Measurements from ENCODE around the gene OXTR.
A peak's percentile ranks its signal among the peaks of the same experiment; 100 is the strongest.

The OXTR gene

GRCh38 chr3:8768364-8769087 is 887 bp downstream of the OXTR start:
- no peak for DNase-seq (ENCODE audit: extremely low spot score, insufficient read length, low read depth)
- FAIRE-seq: peak; percentile 65

GRCh38 chr3:8767667-8768363 is 1.6 kb downstream of the OXTR start:
- peak; percentile 78 for FAIRE-seq
- peak; percentile 44 for DNase-seq (ENCODE audit: extremely low spot score, insufficient read length, low read depth)

- DNase-seq (ENCODE audit: extremely low spot score, insufficient read length, low read depth) (no peak), FAIRE-seq (no peak)
These were observed 2.2 kb downstream of the OXTR start for GRCh38 chr3:8767256-8767666.

GRCh38 chr3:8766148-8766547 is 3.3 kb downstream of the OXTR start:
- FAIRE-seq (no peak), DNase-seq (ENCODE audit: extremely low spot score, insufficient read length, low read depth) (no peak)

- DNase-seq (ENCODE audit: extremely low spot score, insufficient read length, low read depth) (no peak), FAIRE-seq (no peak)
These were observed 3.9 kb downstream of the OXTR start for GRCh38 chr3:8765528-8765927.

- FAIRE-seq (no peak), DNase-seq (ENCODE audit: extremely low spot score, insufficient read length, low read depth) (no peak)
These were observed 4.9 kb downstream of the OXTR start for GRCh38 chr3:8764528-8764927.

- DNase-seq (ENCODE audit: extremely low spot score, insufficient read length, low read depth) (no peak), FAIRE-seq (no peak)
These were observed 6.6 kb downstream of the OXTR start for GRCh38 chr3:8762607-8763377.

- no peak for FAIRE-seq
These were observed 7.5 kb downstream of the OXTR start for GRCh38 chr3:8761866-8762265.

GRCh38 chr3:8760506-8760905 is 8.9 kb downstream of the OXTR start:
- DNase-seq (ENCODE audit: extremely low spot score, insufficient read length, low read depth): no peak
- no peak for FAIRE-seq

More at GRCh38 chr3:8761866-8762265, 7.5 kb downstream of the OXTR start:
- DNase-seq (ENCODE audit: extremely low spot score, insufficient read length, low read depth): no peak

- FAIRE-seq: no peak
- no peak for DNase-seq (ENCODE audit: extremely low spot score, insufficient read length, low read depth)
These were observed 9.3 kb downstream of the OXTR start for GRCh38 chr3:8760091-8760490.

GRCh38 chr3:8759038-8759707 is 10.2 kb downstream of the OXTR start:
- no peak for FAIRE-seq
- DNase-seq (ENCODE audit: extremely low spot score, insufficient read length, low read depth): no peak

GRCh38 chr3:8757551-8758518 is 11.6 kb downstream of the OXTR start:
- DNase-seq (ENCODE audit: extremely low spot score, insufficient read length, low read depth): no peak
- no peak for FAIRE-seq

GRCh38 chr3:8756671-8757070 is 12.7 kb downstream of the OXTR start:
- FAIRE-seq: no peak
- no peak for DNase-seq (ENCODE audit: extremely low spot score, insufficient read length, low read depth)

- no peak for FAIRE-seq
- no peak for DNase-seq (ENCODE audit: extremely low spot score, insufficient read length, low read depth)
These were observed 13.7 kb downstream of the OXTR start for GRCh38 chr3:8755564-8756237.

GRCh38 chr3:8755097-8755496 is 14.3 kb downstream of the OXTR start:
- FAIRE-seq (peak; percentile 64), DNase-seq (ENCODE audit: extremely low spot score, insufficient read length, low read depth) (no peak)

- DNase-seq (ENCODE audit: extremely low spot score, insufficient read length, low read depth) (no peak), FAIRE-seq (no peak)
These were observed 16.6 kb downstream of the OXTR start for GRCh38 chr3:8752832-8753231.

GRCh38 chr3:8749316-8749715 is 20.1 kb downstream of the OXTR start:
- DNase-seq (ENCODE audit: extremely low spot score, insufficient read length, low read depth): no peak
- FAIRE-seq: no peak

- FAIRE-seq: no peak
- no peak for DNase-seq (ENCODE audit: extremely low spot score, insufficient read length, low read depth)
These were observed 22.6 kb downstream of the OXTR start for GRCh38 chr3:8746780-8747345.

Measured in GM18507 (cell line).